WTC11 (cell line): ENCODE measurements around the gene GBA2. TPM values are rescaled to one million over a fixed set of nuclear protein-coding genes. Genes with fewer than 3 reads are reported as not detected.

Experiments used
- ATAC-seq: fragments of 200-7000 bp; cut with Tn5 transposase; 2 replicates; pipeline ENCODE4 v1.10.0; 2021; ENCODE audit warnings: mild to moderate bottlenecking, moderate library complexity
- CTCF ChIA-PET: fragments of 300-600 bp; sonication (Branson Sonifier 250); formaldehyde crosslinking; loops from one replicate; lab custom pipeline; 2021; ENCODE audit warnings: antibody characterized with exemption; lab: Charles Lee
- POLR2A ChIA-PET: fragments of 350-600 bp; sonication (Branson Sonifier 250); formaldehyde crosslinking; loops from one replicate; lab custom pipeline; 2021; ENCODE audit warnings: antibody characterized with exemption; lab: Charles Lee
- DNase-seq: peaks from one replicate; pipeline ENCODE4 v3.0.0; 2021; ENCODE audit warnings: low spot score
- H3K27ac Mint-ChIP-seq: 2 replicates; pipeline ENCODE4 v1.8.0; 2021; ENCODE audit warnings: mixed read lengths
- H3K27me3 Mint-ChIP-seq: 2 replicates; pipeline ENCODE4 v1.8.0; 2021; ENCODE audit warnings: low read depth, mild to moderate bottlenecking, moderate library complexity, mixed read lengths
- H3K36me3 Mint-ChIP-seq: 2 replicates; pipeline ENCODE4 v1.8.0; 2021; ENCODE audit warnings: mixed read lengths
- H3K4me1 Mint-ChIP-seq: 2 replicates; pipeline ENCODE4 v1.8.0; 2022; ENCODE audit warnings: mixed read lengths
- H3K4me3 Mint-ChIP-seq: 2 replicates; pipeline ENCODE4 v1.8.0; 2021; ENCODE audit warnings: mild to moderate bottlenecking, moderate library complexity, mixed read lengths
- H3K9me3 Mint-ChIP-seq: 2 replicates; pipeline ENCODE4 v1.8.0; 2021; ENCODE audit warnings: mixed read lengths
- ATF2 ChIP-seq: sonication (generic); formaldehyde crosslinking; IDR thresholded peaks from 2 replicates; pipeline ENCODE4 v1.8.1; 2022; ENCODE audit warnings: low read depth, missing genetic modification reagents, borderline replicate concordance
- ELF4 ChIP-seq: sonication (generic); formaldehyde crosslinking; IDR thresholded peaks from 2 replicates; pipeline ENCODE4 v1.8.1; 2022; ENCODE audit warnings: low read depth, mild to moderate bottlenecking, moderate library complexity, missing genetic modification reagents
- ESRRA ChIP-seq: sonication (generic); formaldehyde crosslinking; IDR thresholded peaks from 2 replicates; pipeline ENCODE4 v1.8.1; 2022; ENCODE audit warnings: mild to moderate bottlenecking, missing genetic modification reagents, borderline replicate concordance
- GRHL2 ChIP-seq: fragments of 250-450 bp; sonication (Bioruptor Pico); IDR thresholded peaks from 2 replicates; pipeline ENCODE4 v1.8.0; 2022; ENCODE audit warnings: mild to moderate bottlenecking, moderate library complexity; ENCODE audit not compliant: insufficient replicate concordance, severe bottlenecking
- GTF2I ChIP-seq: fragments of 250-450 bp; sonication (Bioruptor Pico); conservative IDR thresholded peaks from 2 replicates; pipeline ENCODE4 v1.4.0; 2021; ENCODE audit warnings: mild to moderate bottlenecking
- HMGA2 ChIP-seq: fragments of 250-450 bp; sonication (Bioruptor Pico); IDR thresholded peaks from 2 replicates; pipeline ENCODE4 v1.4.0; 2021; ENCODE audit warnings: mild to moderate bottlenecking, moderate library complexity
- NFATC4 ChIP-seq: fragments of 250-450 bp; sonication (Bioruptor Pico); IDR thresholded peaks from 2 replicates; pipeline ENCODE4 v1.9.0; 2021; ENCODE audit warnings: mild to moderate bottlenecking
- NR1H2 ChIP-seq: sonication (generic); formaldehyde crosslinking; IDR thresholded peaks from 2 replicates; pipeline ENCODE4 v1.9.0; 2021; ENCODE audit warnings: mild to moderate bottlenecking, moderate library complexity, missing genetic modification reagents
- OVOL2 ChIP-seq: fragments of 250-450 bp; sonication (Bioruptor Pico); IDR thresholded peaks from 2 replicates; pipeline ENCODE4 v1.9.0; 2021; ENCODE audit warnings: mild to moderate bottlenecking, borderline replicate concordance
- RORB ChIP-seq: fragments of 250-450 bp; sonication (Bioruptor Pico); IDR thresholded peaks from 2 replicates; pipeline ENCODE4 v1.9.0; 2021; ENCODE audit warnings: mild to moderate bottlenecking
- SMAD3 ChIP-seq: sonication (generic); formaldehyde crosslinking; IDR thresholded peaks from 2 replicates; pipeline ENCODE4 v1.8.0; 2022; ENCODE audit warnings: missing genetic modification reagents, mild to moderate bottlenecking, borderline replicate concordance
- SOX15 ChIP-seq: fragments of 250-450 bp; sonication (Bioruptor Pico); IDR thresholded peaks from 2 replicates; pipeline ENCODE4 v1.9.0; 2021; ENCODE audit warnings: mild to moderate bottlenecking
- SP1 ChIP-seq: sonication (generic); formaldehyde crosslinking; conservative IDR thresholded peaks from 2 replicates; pipeline ENCODE4 v1.8.1; 2022; ENCODE audit warnings: missing genetic modification reagents
- TP53 ChIP-seq: sonication (generic); formaldehyde crosslinking; IDR thresholded peaks from 2 replicates; pipeline ENCODE4 v1.8.1; 2023; ENCODE audit warnings: mild to moderate bottlenecking, missing genetic modification reagents
- ZBTB21 ChIP-seq: sonication (generic); formaldehyde crosslinking; IDR thresholded peaks from 2 replicates; pipeline ENCODE4 v1.8.1; 2023; ENCODE audit warnings: mild to moderate bottlenecking, missing genetic modification reagents, borderline replicate concordance
- ZMAT4 ChIP-seq: fragments of 250-450 bp; sonication (Bioruptor Pico); IDR thresholded peaks from 2 replicates; pipeline ENCODE4 v1.9.0; 2021; ENCODE audit warnings: mild to moderate bottlenecking
- ZNF121 ChIP-seq: sonication (generic); formaldehyde crosslinking; IDR thresholded peaks from 2 replicates; pipeline ENCODE4 v1.8.0; 2023; ENCODE audit warnings: missing genetic modification reagents
- ZNF138 ChIP-seq: sonication (generic); formaldehyde crosslinking; conservative IDR thresholded peaks from 2 replicates; pipeline ENCODE4 v1.8.1; 2022; ENCODE audit warnings: mild to moderate bottlenecking, moderate library complexity, missing genetic modification reagents
- ZNF317 ChIP-seq: sonication (generic); formaldehyde crosslinking; IDR thresholded peaks from 2 replicates; pipeline ENCODE4 v1.8.1; 2023; ENCODE audit warnings: low read depth, mild to moderate bottlenecking, moderate library complexity, missing genetic modification reagents, borderline replicate concordance
- ZNF416 ChIP-seq: fragments of 250-450 bp; sonication (Bioruptor Pico); IDR thresholded peaks from 2 replicates; pipeline ENCODE4 v1.9.0; 2021; ENCODE audit warnings: mild to moderate bottlenecking, inconsistent platforms
- total RNA-seq: library from RNA; stranded (reverse); gene quantifications from 3 replicates; pipeline ENCODE4 v1.2.3, GENCODE V29; 2021
- TF ChIP-seq, protein P1 (sequence below): sonication (generic); formaldehyde crosslinking; IDR thresholded peaks from 2 replicates; pipeline ENCODE4 v1.8.1; 2022; ENCODE audit warnings: low read depth, mild to moderate bottlenecking, moderate library complexity, missing genetic modification reagents, borderline replicate concordance
- TF ChIP-seq, protein P2 (sequence below): sonication (generic); formaldehyde crosslinking; IDR thresholded peaks from 2 replicates; pipeline ENCODE4 v1.8.0; 2022; ENCODE audit warnings: missing genetic modification reagents
- TF ChIP-seq, protein P3 (sequence below): fragments of 200-600 bp; IDR thresholded peaks from 2 replicates; pipeline ENCODE4 v1.8.0; 2022; ENCODE audit warnings: antibody characterized with exemption

Gene GBA2
- total RNA-seq, 1 experiment from 2014 or later: 104 TPM

GRCh38 chr9:35797311-35798109 lies 48.5 kb upstream of the GBA2 start (continued):
- TF ChIP-seq SP1 (CRISPR knock-in tag) (no peak), GRHL2 (CRISPR knock-in tag) (no peak), ZNF317 (CRISPR knock-in tag) (no peak)

DNA sequence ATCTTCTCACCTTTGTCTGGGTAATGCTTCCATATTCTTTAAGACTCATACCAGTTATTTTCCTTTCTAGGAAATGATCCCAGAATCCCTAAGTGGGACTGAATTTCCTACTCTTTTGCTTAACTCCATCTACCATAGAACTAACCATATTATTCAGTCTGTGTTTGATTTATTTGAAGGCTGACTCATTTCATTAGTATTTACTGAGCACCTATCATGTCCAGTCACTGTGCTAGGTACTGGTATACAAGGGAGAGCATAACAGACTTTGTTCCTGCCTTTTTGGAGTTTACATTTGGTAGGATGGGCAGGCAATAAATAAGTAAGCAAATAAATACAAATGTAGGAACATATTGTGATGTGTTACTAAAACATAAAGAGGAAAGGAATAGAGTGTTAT lies 46.7 kb upstream of the GBA2 start:
- no peak for ATAC-seq
- Mint-ChIP-seq H3K36me3 (no peaks in the 10 kb centered on the region), H3K9me3 (no peaks in the 10 kb centered on the region)
- POLR2A ChIA-PET: no interaction called here
- no peak for DNase-seq
- TF ChIP-seq GRHL2 (CRISPR knock-in tag) (no peak), ZNF121 (CRISPR knock-in tag) (no peak), SMAD3 (CRISPR knock-in tag) (no peak), SOX15 (CRISPR knock-in tag) (no peak), RORB (CRISPR knock-in tag) (no peak), OVOL2 (no peak), SP1 (CRISPR knock-in tag) (no peak)
- TF ChIP-seq, all 79 proteins: peak for 0
- Mint-ChIP-seq H3K27ac (no peak overlapping the region), H3K27me3 (no peaks in the 10 kb centered on the region), H3K4me3 (no peak overlapping the region), H3K4me1 (peaks cover 6% of the 10 kb centered on the region)
- CTCF ChIA-PET: interaction anchor here (1.3 kb wide), 1 partner anchor 20 kb away, joined by 3 read pairs; no protein-coding TSS in a partner anchor

- CTCF ChIA-PET: interaction anchor here (2.8 to 5.9 kb wide), 2 partner anchors 19 to 110 kb away, joined by 12 to 143 read pairs; partner anchors contain the start of genes HINT2 and SPAG8
- no peak overlapping the region for H3K4me3 Mint-ChIP-seq
- H3K27ac Mint-ChIP-seq: 0 out of 2 replicates have a peak overlapping the region, but pooled peaks have one; percentile 48
- DNase-seq (no peak), ATAC-seq (no peak)
- peaks cover 14% of the 10 kb centered on the region for H3K4me1 Mint-ChIP-seq
- POLR2A ChIA-PET: no interaction called here
- TF ChIP-seq, protein P1, sequence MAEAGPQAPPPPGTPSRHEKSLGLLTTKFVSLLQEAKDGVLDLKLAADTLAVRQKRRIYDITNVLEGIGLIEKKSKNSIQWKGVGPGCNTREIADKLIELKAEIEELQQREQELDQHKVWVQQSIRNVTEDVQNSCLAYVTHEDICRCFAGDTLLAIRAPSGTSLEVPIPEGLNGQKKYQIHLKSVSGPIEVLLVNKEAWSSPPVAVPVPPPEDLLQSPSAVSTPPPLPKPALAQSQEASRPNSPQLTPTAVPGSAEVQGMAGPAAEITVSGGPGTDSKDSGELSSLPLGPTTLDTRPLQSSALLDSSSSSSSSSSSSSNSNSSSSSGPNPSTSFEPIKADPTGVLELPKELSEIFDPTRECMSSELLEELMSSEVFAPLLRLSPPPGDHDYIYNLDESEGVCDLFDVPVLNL (CRISPR knock-in tag): no peak
- no peak for TF ChIP-seq HMGA2 (CRISPR knock-in tag)
- TF ChIP-seq GRHL2 (CRISPR knock-in tag): no peak
- no peak for TF ChIP-seq ESRRA (CRISPR knock-in tag)
- TF ChIP-seq ELF4: no peak
- TF ChIP-seq, protein P2, sequence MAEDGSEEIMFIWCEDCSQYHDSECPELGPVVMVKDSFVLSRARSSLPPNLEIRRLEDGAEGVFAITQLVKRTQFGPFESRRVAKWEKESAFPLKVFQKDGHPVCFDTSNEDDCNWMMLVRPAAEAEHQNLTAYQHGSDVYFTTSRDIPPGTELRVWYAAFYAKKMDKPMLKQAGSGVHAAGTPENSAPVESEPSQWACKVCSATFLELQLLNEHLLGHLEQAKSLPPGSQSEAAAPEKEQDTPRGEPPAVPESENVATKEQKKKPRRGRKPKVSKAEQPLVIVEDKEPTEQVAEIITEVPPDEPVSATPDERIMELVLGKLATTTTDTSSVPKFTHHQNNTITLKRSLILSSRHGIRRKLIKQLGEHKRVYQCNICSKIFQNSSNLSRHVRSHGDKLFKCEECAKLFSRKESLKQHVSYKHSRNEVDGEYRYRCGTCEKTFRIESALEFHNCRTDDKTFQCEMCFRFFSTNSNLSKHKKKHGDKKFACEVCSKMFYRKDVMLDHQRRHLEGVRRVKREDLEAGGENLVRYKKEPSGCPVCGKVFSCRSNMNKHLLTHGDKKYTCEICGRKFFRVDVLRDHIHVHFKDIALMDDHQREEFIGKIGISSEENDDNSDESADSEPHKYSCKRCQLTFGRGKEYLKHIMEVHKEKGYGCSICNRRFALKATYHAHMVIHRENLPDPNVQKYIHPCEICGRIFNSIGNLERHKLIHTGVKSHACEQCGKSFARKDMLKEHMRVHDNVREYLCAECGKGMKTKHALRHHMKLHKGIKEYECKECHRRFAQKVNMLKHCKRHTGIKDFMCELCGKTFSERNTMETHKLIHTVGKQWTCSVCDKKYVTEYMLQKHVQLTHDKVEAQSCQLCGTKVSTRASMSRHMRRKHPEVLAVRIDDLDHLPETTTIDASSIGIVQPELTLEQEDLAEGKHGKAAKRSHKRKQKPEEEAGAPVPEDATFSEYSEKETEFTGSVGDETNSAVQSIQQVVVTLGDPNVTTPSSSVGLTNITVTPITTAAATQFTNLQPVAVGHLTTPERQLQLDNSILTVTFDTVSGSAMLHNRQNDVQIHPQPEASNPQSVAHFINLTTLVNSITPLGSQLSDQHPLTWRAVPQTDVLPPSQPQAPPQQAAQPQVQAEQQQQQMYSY (CRISPR knock-in tag): no peak
- no peak for TF ChIP-seq ZNF138 (CRISPR knock-in tag)
- TF ChIP-seq TP53 (CRISPR knock-in tag): no peak
- no peak for TF ChIP-seq ZBTB21
- TF ChIP-seq NFATC4 (CRISPR knock-in tag): no peak
- no peak for TF ChIP-seq GTF2I
- TF ChIP-seq, protein P3, sequence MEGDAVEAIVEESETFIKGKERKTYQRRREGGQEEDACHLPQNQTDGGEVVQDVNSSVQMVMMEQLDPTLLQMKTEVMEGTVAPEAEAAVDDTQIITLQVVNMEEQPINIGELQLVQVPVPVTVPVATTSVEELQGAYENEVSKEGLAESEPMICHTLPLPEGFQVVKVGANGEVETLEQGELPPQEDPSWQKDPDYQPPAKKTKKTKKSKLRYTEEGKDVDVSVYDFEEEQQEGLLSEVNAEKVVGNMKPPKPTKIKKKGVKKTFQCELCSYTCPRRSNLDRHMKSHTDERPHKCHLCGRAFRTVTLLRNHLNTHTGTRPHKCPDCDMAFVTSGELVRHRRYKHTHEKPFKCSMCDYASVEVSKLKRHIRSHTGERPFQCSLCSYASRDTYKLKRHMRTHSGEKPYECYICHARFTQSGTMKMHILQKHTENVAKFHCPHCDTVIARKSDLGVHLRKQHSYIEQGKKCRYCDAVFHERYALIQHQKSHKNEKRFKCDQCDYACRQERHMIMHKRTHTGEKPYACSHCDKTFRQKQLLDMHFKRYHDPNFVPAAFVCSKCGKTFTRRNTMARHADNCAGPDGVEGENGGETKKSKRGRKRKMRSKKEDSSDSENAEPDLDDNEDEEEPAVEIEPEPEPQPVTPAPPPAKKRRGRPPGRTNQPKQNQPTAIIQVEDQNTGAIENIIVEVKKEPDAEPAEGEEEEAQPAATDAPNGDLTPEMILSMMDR: no peak
- no peak for TF ChIP-seq NR1H2 (CRISPR knock-in tag)
- TF ChIP-seq ZNF416 (CRISPR knock-in tag): no peak
- no peak for TF ChIP-seq ATF2
- no peak for TF ChIP-seq ZMAT4
- H3K36me3 Mint-ChIP-seq: no peaks in the 10 kb centered on the region
- H3K27me3 Mint-ChIP-seq: peaks cover 3% of the 10 kb centered on the region; the same call in 1 of the 2 replicates
- H3K9me3 Mint-ChIP-seq: no peaks in the 10 kb centered on the region
These were observed 44.4 kb upstream of the GBA2 start for GRCh38 chr9:35793461-35793860.
